GM19239 (cell line): ENCODE measurements around the gene IL36RN.

Source experiments
- DNase-seq: peaks from one replicate; pipeline ENCODE4 v3.0.0; 2011; ENCODE audit warnings: low spot score; ENCODE audit not compliant: insufficient read length
- FAIRE-seq: peaks from 2 replicates; lab custom pipeline; 2011; peaks lifted over from hg19 to GRCh38; lab: Jason Lieb, UNC

IL36RN gene

DNA sequence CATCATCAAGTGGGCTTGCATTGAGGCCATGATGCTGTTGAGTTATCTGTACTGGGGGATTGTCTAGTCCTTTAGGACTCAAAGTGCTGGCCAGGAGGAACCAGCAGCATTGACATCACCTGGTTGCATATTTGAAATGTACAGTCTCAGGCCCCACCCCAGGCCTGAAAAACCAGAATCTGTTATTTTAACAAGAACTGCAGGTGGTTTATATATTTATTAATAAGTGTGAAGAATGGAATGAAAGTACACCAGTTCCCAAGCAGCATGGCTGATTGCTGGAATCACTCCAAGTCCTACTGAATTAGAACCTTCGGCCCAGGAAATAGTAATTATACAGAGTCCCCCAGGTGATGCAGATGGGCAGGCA, 11.6 kb downstream of the IL36RN start:
- FAIRE-seq (no peak), DNase-seq (no peak)

GRCh38 chr2:113072584-113072983, 13.6 kb downstream of the IL36RN start:
- FAIRE-seq (no peak), DNase-seq (no peak)

GRCh38 chr2:113073325-113073834, 14.4 kb downstream of the IL36RN start:
- FAIRE-seq (no peak), DNase-seq (no peak)

DNA sequence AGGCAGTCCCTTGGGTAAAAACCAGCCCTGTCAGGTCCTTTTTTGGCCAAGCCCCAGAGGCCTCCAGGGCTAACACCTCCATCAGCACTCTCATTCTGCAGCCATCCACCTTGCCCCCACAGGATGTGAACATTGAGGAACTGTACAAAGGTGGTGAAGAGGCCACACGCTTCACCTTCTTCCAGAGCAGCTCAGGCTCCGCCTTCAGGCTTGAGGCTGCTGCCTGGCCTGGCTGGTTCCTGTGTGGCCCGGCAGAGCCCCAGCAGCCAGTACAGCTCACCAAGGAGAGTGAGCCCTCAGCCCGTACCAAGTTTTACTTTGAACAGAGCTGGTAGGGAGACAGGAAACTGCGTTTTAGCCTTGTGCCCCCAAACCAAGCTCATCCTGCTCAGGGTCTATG, 16.0 kb downstream of the IL36RN start:
- no peak for DNase-seq
- no peak for FAIRE-seq

DNA sequence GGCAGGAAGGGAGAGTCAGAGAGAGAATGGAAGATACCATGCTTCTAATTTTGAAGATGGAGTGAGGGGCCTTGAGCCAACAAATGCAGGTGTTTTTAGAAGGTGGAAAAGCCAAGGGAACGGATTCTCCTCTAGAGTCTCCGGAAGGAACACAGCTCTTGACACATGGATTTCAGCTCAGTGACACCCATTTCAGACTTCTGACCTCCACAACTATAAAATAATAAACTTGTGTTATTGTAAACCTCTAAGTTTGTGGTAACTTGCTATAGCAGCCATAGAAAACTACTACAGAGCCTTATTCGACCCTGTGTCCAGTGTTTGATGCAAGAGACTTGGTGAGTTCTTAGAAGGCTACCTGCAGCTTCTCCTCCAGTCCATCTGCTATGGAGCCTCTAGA, 16.6 kb downstream of the IL36RN start:
- no peak for FAIRE-seq
- DNase-seq, result no peak

- FAIRE-seq (no peak), DNase-seq (no peak)
Measured at GRCh38 chr2:113076954-113077669, 18.1 kb downstream of the IL36RN start.

GRCh38 chr2:113077921-113078320, 18.9 kb downstream of the IL36RN start:
- FAIRE-seq, result no peak

DNA sequence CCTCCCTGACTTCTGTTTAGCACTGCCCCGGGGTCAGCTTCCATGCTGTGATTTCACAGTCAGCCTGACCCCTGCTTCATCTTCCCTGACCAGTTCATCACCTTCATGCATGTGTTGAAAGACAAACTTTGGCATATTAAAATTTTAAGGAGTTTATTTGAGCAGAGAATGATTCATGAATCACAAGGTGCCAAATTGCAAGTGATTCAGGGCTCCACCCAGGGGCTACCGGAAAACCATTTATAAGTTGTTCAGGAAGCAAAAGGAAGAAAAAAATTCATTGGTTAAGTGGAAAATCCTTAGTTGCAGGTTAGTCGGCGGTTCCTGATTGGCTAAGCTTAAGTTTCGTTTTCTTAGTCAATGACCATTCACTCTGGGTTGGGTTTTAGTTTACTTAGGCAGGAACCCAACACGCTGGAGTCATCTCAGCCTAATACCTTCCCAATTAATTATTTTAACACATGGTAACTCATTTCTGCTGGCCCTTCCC, 19.4 kb downstream of the IL36RN start:
- no peak for DNase-seq
- FAIRE-seq, result no peak

More at GRCh38 chr2:113077921-113078320, 18.9 kb downstream of the IL36RN start:
- no peak for DNase-seq

- DNase-seq, result no peak
- no peak for FAIRE-seq
Measured at GRCh38 chr2:113079131-113079530, 20.1 kb downstream of the IL36RN start.

GRCh38 chr2:113080134-113080533, 21.1 kb downstream of the IL36RN start:
- DNase-seq, result peak; percentile 27
- peak; percentile 80 for FAIRE-seq

DNA sequence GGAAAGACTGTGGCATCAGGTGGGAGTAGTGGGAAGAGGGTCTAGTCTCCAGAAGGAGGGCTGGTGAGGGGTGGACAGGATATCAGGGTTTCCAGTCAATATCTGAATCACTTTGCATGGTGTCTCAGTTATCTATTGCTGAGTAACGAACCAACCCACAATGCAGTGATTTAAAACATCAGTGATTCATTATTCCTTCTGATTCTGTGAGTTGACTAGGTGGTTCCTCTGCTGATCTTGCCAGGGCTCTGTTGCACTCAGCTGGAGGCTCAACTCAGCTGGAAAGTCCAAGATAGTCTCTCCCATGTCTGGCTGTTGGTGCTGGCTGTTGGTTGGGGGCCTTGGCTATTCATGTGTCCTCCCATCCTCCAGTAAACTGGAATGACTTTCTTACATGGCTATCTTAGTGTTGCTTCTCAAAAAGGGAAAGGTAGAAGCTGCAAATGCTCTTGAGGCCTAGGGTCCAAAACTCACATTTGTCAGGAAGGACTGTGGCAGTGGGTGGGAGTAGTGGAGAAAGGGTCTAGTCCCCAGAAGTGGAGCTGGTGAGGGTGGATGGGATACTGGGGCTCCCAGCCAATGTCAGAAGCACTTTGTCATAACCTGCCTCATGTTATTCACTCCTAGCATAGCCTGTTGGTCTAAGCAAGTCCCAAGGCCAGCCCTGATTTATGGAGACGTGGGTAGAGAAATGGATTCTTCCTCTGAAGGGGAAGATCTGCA, 22.7 kb downstream of the IL36RN start:
- DNase-seq (no peak), FAIRE-seq (no peak)

GRCh38 chr2:113083296-113083695, 24.3 kb downstream of the IL36RN start:
- no peak for FAIRE-seq
- no peak for DNase-seq

DNA sequence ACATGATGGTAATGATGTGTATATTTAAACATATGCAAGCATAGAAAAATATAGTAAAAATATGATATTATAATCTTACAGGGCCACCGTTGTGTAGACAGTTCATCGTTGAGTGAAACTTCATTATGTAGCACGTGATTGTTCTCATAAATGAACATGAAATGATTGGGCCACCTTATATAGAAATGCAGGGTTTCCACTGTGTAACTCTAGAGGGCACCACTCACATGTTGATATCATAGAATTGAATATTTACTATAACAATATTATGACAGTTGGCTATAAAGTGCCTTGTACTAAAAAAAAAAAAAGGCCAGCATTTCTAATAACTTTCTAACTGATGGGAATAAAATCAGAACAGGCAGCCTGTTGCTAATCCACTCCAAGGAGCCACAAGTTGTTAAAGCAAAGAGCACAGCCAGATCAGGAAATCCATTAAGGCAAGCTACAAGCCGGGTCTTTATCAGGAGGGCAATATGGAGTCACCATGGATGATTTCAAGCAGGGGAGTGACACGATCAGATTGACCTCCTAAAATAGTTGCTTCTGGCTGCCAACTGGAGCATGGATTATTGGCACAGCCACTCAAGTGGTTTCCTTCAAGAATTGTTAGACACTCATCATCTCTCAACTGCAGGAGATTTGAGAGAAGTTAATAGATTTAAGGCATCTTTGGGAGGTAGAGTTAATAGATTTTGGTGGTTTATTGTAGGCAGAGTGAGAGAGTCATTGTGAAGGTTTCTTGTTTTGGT, 25.4 kb downstream of the IL36RN start:
- DNase-seq, result no peak
- no peak for FAIRE-seq

DNA sequence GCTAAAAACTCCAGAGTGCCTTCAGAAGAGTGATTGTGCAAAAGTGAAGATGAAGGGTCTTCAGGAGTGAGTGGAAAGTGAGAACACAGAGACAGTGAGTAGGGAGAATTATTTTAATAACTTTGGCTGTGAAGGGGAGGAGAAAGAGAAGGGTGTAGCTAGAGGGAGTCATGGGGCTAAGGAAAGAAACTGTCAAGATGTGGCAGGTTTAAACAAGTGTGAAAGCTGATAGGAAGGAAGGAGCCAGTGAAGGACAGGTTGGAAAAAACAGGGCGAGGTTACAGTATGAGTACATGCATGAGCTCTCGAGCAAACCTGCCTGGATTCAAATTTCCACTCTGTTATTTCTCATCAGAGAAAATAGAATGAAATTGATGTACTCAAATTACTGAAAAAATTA, 26.5 kb downstream of the IL36RN start:
- no peak for FAIRE-seq
- DNase-seq, result no peak

DNA sequence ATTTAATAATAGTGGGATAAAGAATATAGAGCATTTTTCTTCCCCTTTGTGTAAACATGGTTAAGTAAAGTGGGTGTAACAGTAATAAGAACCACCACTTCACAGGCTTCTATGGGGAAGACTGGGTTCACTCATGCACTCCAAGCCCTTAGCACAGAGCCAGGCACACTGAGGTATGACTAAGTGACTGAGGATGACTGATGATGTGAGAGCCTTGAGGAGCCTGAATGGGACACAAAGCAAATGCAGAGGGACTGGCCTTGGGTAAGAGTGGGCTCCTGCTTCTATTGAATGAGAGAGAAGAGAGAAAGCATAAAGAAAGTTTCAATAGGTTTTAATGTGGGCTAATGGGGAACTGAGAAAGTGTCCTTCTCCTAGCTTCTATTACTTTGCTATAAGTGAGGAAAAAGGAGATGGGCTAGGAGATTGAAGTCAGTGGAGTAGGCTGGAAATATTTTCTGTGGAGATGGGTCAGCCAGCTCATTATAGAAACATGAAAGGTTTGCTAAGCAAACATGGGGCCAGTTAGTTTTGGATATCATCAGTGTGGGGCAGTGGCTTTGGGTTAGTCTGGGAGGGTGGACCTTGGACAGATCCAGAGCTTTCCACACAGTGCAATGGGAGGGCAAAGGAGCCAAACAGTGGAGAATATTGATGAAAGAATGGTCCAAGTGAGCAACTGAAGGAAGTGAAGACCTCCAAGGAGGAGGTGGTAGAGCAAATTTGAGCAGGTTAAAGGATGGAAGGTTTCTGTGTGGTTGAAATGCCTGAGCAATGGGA, 29.4 kb downstream of the IL36RN start:
- no peak for FAIRE-seq
- no peak for DNase-seq

DNA sequence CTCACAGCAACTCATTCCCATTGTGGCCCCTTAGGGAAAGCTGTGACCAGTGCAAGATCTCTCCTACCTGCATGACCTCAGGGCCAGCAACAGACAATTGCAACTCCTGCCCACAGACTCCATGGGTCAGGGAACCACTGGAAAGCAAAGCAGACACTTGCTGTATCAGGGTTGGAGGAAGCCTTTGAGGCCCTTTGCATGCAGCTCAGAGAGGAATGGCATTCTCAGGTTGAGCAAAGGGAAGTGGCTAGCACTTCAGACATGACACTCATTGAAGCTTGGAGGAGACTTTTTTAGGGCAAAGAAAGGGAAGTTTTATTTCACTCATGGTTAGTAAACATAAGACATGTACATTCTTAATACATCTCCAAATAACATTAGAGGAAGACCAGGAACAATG, 30.9 kb downstream of the IL36RN start:
- DNase-seq (no peak), FAIRE-seq (no peak)

DNA sequence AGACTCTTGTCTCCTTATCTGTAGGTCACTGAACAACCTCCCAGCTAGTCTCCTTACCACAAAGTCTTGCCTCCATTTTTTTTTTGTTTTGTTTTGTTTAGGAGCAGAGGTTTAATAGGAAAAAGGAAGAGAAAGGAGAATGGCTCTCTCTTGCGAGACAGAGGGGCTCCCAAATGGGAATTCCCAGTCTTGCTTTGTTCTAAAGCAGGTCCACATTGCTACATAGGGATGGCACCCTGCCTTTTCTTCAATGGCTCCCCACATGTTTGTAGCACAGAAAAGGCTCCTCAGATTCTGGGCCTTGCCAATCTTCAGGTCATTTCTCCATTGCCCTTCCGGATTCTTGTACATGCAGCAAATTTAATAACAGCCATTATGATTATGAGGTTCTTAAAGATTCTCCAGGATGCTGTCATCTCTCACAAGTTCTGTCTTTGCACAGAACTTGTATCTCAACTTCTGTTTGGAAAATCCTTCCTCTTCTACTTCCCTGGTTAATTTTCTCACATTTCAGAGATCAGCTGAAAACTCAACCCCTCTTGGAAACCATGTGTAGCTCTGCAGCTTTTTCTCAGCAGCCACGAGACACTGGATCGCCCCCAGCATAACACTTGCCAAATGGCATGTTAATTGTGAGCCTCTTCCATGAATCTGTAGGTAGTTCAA, 32.4 kb downstream of the IL36RN start:
- FAIRE-seq (no peak), DNase-seq (no peak)

DNA sequence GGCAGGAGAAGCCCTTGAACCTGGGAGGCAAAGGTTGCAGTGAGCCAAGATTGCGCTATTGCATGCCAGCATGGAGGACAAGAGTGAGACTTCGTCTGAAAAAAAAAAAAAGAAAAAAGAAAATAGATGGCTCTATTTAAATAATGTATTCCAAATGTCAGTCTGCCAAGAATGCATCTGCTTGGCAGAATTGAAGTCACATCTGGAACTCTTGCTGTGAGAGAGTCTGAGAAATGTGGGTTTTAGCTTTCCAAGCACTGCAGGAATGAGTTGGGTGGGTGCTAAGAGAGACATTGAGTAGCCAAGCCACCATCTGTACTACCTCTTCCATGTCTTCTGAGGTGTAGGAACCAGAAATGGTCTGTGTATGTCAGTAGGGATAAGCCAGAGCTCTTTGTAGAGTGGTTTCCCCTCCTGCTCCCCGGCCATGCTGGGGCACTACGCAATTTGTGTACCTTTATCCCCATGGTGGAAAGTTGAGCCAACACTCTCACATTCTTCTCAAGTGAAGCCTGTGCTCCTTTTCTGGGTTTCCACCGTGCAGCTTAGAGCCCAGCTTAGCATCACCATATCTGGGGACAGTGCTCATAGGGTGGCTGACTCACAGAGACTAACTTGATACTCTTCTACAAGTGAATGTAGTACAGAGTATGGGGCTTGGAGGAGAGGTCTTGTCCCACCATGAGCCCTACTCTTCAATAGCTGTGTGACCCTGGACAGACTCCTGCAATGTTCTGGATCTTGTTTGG, 34.0 kb downstream of the IL36RN start:
- DNase-seq (no peak), FAIRE-seq (no peak)

- DNase-seq, result no peak
- no peak for FAIRE-seq
Measured at GRCh38 chr2:113093613-113093977, 34.6 kb downstream of the IL36RN start.
